T-helper 17 cell (primary cell): ENCODE data around the gene ZNF581. TPM values are rescaled to one million over a fixed set of nuclear protein-coding genes. Genes with fewer than 3 reads are reported as not detected.
A peak's percentile ranks its signal among the peaks of the same experiment; 100 is the strongest.

Experiments
- ATAC-seq: fragments of 150-1000 bp; cut with Tn5 transposase; 2 replicates; pipeline ENCODE4 v1.10.0; 2021; ENCODE audit warnings: mild to moderate bottlenecking, moderate library complexity
- DNase-seq, 3 donors: peaks; one replicate each; pipeline versions ENCODE4 v3.0.0 to v3.0.0-alpha.2; 2020 to 2021
- H3K9me3 ChIP-seq: one replicate; pipeline ENCODE4 v1.7.0; 2013; ENCODE audit warnings: low read length, mild to moderate bottlenecking; ENCODE audit not compliant: control insufficient read depth, poor library complexity, severe bottlenecking
- H3K27ac Mint-ChIP-seq: one replicate; pipeline ENCODE4 v1.8.0; 2022; ENCODE audit warnings: mild to moderate bottlenecking, moderate library complexity, mixed read lengths
- H3K27me3 Mint-ChIP-seq: one replicate; pipeline ENCODE4 v1.8.0; 2022; ENCODE audit warnings: mixed read lengths
- H3K36me3 Mint-ChIP-seq: one replicate; pipeline ENCODE4 v1.8.0; 2022; ENCODE audit warnings: low read depth, mixed read lengths
- H3K4me1 Mint-ChIP-seq: one replicate; pipeline ENCODE4 v1.8.0; 2022; ENCODE audit warnings: mild to moderate bottlenecking, mixed read lengths
- H3K4me3 Mint-ChIP-seq: one replicate; pipeline ENCODE4 v1.8.0; 2022; ENCODE audit warnings: mild to moderate bottlenecking, moderate library complexity, mixed read lengths
- total RNA-seq, 4 donors: library from RNA in 2 of 4; stranded (reverse) in 2 of 4; gene quantifications; one replicate each; pipeline ENCODE4 v1.2.3 and lab custom pipeline; 2022 to 2026

The ZNF581 gene
- total RNA-seq, 2 donors from 2014 or later, result 24.7 to 26.3 TPM

- DNase-seq (no peak), ATAC-seq (no peak)
- no peaks in the 10 kb centered on the region for H3K9me3 ChIP-seq
- no peak overlapping the region for H3K27ac Mint-ChIP-seq
- H3K4me1 Mint-ChIP-seq, result peaks cover 39% of the 10 kb centered on the region
- peak overlapping the region; percentile 36 for H3K4me3 Mint-ChIP-seq
- H3K36me3 Mint-ChIP-seq, result peaks cover 8% of the 10 kb centered on the region
- H3K27me3 Mint-ChIP-seq, result no peaks in the 10 kb centered on the region
Measured at GRCh38 chr19:55603115-55603514, 40.3 kb upstream of the ZNF581 start.

- H3K9me3 ChIP-seq, result no peaks in the 10 kb centered on the region
Measured at GRCh38 chr19:55603581-55604292, 39.7 kb upstream of the ZNF581 start.

GRCh38 chr19:55605207-55605636 lies 38.2 kb upstream of the ZNF581 start:
- peaks cover 44% of the 10 kb centered on the region for H3K4me1 Mint-ChIP-seq
- peak overlapping the region; percentile 96 for H3K27ac Mint-ChIP-seq
- peaks cover 10% of the 10 kb centered on the region for H3K36me3 Mint-ChIP-seq
- peak; percentile 95 to 98 (median 98) for DNase-seq
- peak; percentile 84 for ATAC-seq
- H3K27me3 Mint-ChIP-seq, result no peaks in the 10 kb centered on the region
- H3K9me3 ChIP-seq, result no peaks in the 10 kb centered on the region
- H3K4me3 Mint-ChIP-seq, result peak overlapping the region; percentile 93

More at GRCh38 chr19:55603581-55604292, 39.7 kb upstream of the ZNF581 start:
- Mint-ChIP-seq H3K27ac (no peak overlapping the region), H3K27me3 (no peaks in the 10 kb centered on the region), H3K4me3 (peak overlapping the region; percentile 36), H3K36me3 (peaks cover 8% of the 10 kb centered on the region), H3K4me1 (peaks cover 39% of the 10 kb centered on the region)
- no peak for DNase-seq
- ATAC-seq, result no peak

GRCh38 chr19:55605637-55606470 lies 37.6 kb upstream of the ZNF581 start, which contains the start of gene ZNF865:
ZNF865 (plus strand) TSS chr19:55605647; CDS start chr19:55613619, 7,972 bp downstream.
- H3K4me1 Mint-ChIP-seq, result peaks cover 42% of the 10 kb centered on the region
- H3K36me3 Mint-ChIP-seq, result peaks cover 10% of the 10 kb centered on the region
- H3K27ac Mint-ChIP-seq, result peak within 1 kb of the TSS; percentile 96
- ATAC-seq (peak; percentile 51), DNase-seq (peak; percentile 50 to 57 (median 52))
- peak within 1 kb of the TSS; percentile 99 for H3K4me3 Mint-ChIP-seq
- H3K9me3 ChIP-seq, result no peaks in the 10 kb centered on the region
- H3K27me3 Mint-ChIP-seq, result no peaks in the 10 kb centered on the region

GRCh38 chr19:55606471-55606787 lies 37.0 kb upstream of the ZNF581 start:
- DNase-seq (no peak), ATAC-seq (no peak)
- peak overlapping the region; percentile 96 for H3K27ac Mint-ChIP-seq
- peaks cover 38% of the 10 kb centered on the region for H3K4me1 Mint-ChIP-seq
- H3K36me3 Mint-ChIP-seq, result peaks cover 10% of the 10 kb centered on the region
- peak overlapping the region; percentile 99 for H3K4me3 Mint-ChIP-seq
- H3K9me3 ChIP-seq, result no peaks in the 10 kb centered on the region
- no peaks in the 10 kb centered on the region for H3K27me3 Mint-ChIP-seq

- Mint-ChIP-seq H3K36me3 (peaks cover 10% of the 10 kb centered on the region), H3K27ac (peak overlapping the region; percentile 96), H3K4me1 (peaks cover 37% of the 10 kb centered on the region), H3K27me3 (no peaks in the 10 kb centered on the region), H3K4me3 (peak overlapping the region; percentile 99)
- H3K9me3 ChIP-seq, result no peaks in the 10 kb centered on the region
- DNase-seq (no peak), ATAC-seq (no peak)
Measured at GRCh38 chr19:55606817-55607216, 36.6 kb upstream of the ZNF581 start.

GRCh38 chr19:55609326-55609725 lies 34.1 kb upstream of the ZNF581 start:
- Mint-ChIP-seq H3K4me3 (no peak overlapping the region), H3K27ac (peak overlapping the region; percentile 87)

GRCh38 chr19:55611300-55611982 lies 32.0 kb upstream of the ZNF581 start:
- DNase-seq, result no peak
- peaks cover 30% of the 10 kb centered on the region for H3K4me1 Mint-ChIP-seq
- H3K9me3 ChIP-seq, result no peaks in the 10 kb centered on the region
- peaks cover 5% of the 10 kb centered on the region for H3K36me3 Mint-ChIP-seq
- no peaks in the 10 kb centered on the region for H3K27me3 Mint-ChIP-seq
- H3K4me3 Mint-ChIP-seq, result no peak overlapping the region
- peak overlapping the region; percentile 29 for H3K27ac Mint-ChIP-seq
- no peak for ATAC-seq

More at GRCh38 chr19:55609326-55609725, 34.1 kb upstream of the ZNF581 start:
- no peaks in the 10 kb centered on the region for H3K27me3 Mint-ChIP-seq
- no peak for DNase-seq
- peaks cover 10% of the 10 kb centered on the region for H3K36me3 Mint-ChIP-seq
- peaks cover 43% of the 10 kb centered on the region for H3K4me1 Mint-ChIP-seq
- ATAC-seq, result no peak
- no peaks in the 10 kb centered on the region for H3K9me3 ChIP-seq

GRCh38 chr19:55611983-55612645 lies 31.3 kb upstream of the ZNF581 start:
- Mint-ChIP-seq H3K4me1 (peaks cover 25% of the 10 kb centered on the region), H3K27me3 (no peaks in the 10 kb centered on the region), H3K27ac (peak overlapping the region; percentile 29), H3K36me3 (peaks cover 5% of the 10 kb centered on the region), H3K4me3 (no peak overlapping the region)
- no peak for DNase-seq
- no peaks in the 10 kb centered on the region for H3K9me3 ChIP-seq
- ATAC-seq, result no peak

- Mint-ChIP-seq H3K27me3 (no peaks in the 10 kb centered on the region), H3K4me3 (no peak overlapping the region), H3K36me3 (peaks cover 2% of the 10 kb centered on the region), H3K27ac (no peak overlapping the region), H3K4me1 (peaks cover 23% of the 10 kb centered on the region)
- no peak for DNase-seq
- H3K9me3 ChIP-seq, result no peaks in the 10 kb centered on the region
- no peak for ATAC-seq
Measured at GRCh38 chr19:55613396-55613795, 30.1 kb upstream of the ZNF581 start.

- peaks cover 20% of the 10 kb centered on the region for H3K4me1 Mint-ChIP-seq
- H3K36me3 Mint-ChIP-seq, result peaks cover 2% of the 10 kb centered on the region
- H3K9me3 ChIP-seq, result no peaks in the 10 kb centered on the region
- no peaks in the 10 kb centered on the region for H3K27me3 Mint-ChIP-seq
- ATAC-seq, result no peak
- H3K27ac Mint-ChIP-seq, result no peak overlapping the region
- DNase-seq, result no peak
- H3K4me3 Mint-ChIP-seq, result no peak overlapping the region
Measured at GRCh38 chr19:55613930-55614710, 29.3 kb upstream of the ZNF581 start.
